GM12865 (cell line): Measurements from ENCODE around the gene HYAL4.

Experiments used
- DNase-seq: peaks from one replicate; pipeline ENCODE4 v3.0.0; 2010; ENCODE audit warnings: low read depth
- H3K4me3 ChIP-seq: 2 replicates; pipeline ENCODE4 v1.5.1; 2011; ENCODE audit warnings: mild to moderate bottlenecking, low read depth, low read length, control low read depth
- TF ChIP-seq, protein P1 (sequence below): IDR thresholded peaks from 2 replicates; pipeline ENCODE4 v1.5.1; 2011; ENCODE audit warnings: low read length, control low read depth, low read depth, inconsistent platforms; ENCODE audit not compliant: insufficient read depth; ENCODE audit errors: missing control alignments

Gene HYAL4, protein sequence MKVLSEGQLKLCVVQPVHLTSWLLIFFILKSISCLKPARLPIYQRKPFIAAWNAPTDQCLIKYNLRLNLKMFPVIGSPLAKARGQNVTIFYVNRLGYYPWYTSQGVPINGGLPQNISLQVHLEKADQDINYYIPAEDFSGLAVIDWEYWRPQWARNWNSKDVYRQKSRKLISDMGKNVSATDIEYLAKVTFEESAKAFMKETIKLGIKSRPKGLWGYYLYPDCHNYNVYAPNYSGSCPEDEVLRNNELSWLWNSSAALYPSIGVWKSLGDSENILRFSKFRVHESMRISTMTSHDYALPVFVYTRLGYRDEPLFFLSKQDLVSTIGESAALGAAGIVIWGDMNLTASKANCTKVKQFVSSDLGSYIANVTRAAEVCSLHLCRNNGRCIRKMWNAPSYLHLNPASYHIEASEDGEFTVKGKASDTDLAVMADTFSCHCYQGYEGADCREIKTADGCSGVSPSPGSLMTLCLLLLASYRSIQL

DNA sequence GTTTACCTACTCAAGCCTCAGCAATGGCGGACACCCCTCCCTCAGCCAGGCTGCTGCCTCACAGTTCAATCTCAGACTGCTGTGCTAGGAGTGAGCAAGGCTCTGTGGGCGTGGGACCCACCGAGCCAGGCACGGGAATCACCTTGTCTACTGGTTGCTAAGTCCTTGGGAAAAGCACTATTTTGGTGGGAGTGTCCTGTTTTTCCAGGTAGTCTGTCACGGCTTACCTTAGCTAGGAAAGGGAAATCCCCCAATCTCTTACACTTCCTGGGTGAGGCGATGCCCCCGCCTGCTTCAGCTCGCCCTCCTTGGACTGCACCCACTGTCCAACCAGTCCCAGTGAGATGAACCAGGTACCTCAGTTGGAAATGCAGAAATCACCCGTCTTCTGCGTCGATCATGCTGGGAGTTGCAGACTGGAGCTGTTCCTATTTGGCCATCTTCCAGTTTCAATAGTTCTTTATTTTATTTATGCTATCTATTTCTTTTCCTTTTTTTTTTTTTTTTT is at the start of gene HYAL4:
HYAL4 (plus strand) TSS at position 458 of the 508 bp plus-strand sequence. CDS start 23,105 bp downstream, outside the sequence.
- TF ChIP-seq, protein P1, sequence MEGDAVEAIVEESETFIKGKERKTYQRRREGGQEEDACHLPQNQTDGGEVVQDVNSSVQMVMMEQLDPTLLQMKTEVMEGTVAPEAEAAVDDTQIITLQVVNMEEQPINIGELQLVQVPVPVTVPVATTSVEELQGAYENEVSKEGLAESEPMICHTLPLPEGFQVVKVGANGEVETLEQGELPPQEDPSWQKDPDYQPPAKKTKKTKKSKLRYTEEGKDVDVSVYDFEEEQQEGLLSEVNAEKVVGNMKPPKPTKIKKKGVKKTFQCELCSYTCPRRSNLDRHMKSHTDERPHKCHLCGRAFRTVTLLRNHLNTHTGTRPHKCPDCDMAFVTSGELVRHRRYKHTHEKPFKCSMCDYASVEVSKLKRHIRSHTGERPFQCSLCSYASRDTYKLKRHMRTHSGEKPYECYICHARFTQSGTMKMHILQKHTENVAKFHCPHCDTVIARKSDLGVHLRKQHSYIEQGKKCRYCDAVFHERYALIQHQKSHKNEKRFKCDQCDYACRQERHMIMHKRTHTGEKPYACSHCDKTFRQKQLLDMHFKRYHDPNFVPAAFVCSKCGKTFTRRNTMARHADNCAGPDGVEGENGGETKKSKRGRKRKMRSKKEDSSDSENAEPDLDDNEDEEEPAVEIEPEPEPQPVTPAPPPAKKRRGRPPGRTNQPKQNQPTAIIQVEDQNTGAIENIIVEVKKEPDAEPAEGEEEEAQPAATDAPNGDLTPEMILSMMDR: no peak
- no peak for DNase-seq
- no peak within 1 kb of the TSS for H3K4me3 ChIP-seq

GRCh38 chr7:123795917-123796316 is 49.1 kb upstream of the HYAL4 start:
- TF ChIP-seq, protein P1: no peak
- no peak for DNase-seq

DNA sequence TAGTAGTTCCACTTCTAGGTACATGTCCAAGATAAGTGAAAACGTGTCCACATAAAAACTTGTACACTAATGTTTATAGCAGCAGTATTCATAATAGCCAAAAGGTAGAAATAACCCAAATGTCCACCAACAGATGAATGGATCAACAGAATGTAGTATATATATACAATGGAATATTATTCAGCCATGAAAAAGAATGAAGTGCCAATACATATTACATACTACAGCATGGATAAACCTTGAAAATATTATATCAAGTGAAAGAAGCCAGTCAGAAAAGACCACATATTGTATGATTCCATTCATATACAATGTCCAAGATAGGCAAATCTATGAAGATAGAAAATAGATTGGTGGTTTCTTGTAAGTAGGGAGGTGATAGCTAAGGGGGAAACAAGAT is 48.4 kb upstream of the HYAL4 start:
- no peak overlapping the region for H3K4me3 ChIP-seq
- DNase-seq: no peak
- TF ChIP-seq, protein P1: no peak

More at GRCh38 chr7:123795917-123796316, 49.1 kb upstream of the HYAL4 start:
- no peak overlapping the region for H3K4me3 ChIP-seq

DNA sequence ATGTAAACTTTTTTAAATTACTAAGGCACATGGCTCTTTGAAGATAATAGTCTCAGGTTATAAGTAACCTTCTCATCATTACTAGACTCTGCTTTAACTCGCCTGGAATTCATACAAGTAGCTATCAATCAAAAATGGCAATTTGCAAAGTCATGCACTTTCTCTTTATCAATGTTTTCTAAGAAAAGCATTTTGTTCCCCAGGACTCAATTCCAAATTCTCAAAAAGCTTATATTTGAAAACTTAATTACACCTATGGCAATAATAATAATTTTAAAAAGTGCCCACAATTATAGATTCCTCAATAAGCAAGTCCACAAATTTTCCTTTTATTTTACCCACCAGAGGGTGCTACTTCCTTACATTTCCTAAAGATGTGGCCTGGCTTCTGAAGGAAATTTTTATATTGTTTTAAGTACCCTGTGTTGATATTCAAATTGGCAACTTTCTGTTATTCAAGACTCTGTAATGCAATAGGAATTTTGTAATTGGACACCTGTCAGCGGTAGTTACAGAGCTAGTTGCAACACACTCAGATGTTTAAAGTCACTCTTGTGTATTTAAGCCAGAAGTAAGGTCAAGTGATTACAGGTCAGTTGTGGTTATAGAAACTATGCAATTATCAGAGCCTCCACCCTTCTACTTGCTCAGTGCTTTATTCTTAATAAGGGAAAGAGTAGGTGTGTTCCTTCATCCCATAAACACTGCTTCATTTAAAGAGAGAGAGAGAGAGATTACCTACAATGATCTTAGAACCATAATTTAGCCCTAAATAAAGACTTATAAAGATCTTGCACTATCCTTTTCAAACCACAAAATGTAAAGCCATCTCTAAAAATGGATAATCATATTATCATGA is 47.1 kb upstream of the HYAL4 start:
- H3K4me3 ChIP-seq: no peak overlapping the region
- TF ChIP-seq, protein P1: peak; percentile 16
- peak; percentile 31 for DNase-seq

DNA sequence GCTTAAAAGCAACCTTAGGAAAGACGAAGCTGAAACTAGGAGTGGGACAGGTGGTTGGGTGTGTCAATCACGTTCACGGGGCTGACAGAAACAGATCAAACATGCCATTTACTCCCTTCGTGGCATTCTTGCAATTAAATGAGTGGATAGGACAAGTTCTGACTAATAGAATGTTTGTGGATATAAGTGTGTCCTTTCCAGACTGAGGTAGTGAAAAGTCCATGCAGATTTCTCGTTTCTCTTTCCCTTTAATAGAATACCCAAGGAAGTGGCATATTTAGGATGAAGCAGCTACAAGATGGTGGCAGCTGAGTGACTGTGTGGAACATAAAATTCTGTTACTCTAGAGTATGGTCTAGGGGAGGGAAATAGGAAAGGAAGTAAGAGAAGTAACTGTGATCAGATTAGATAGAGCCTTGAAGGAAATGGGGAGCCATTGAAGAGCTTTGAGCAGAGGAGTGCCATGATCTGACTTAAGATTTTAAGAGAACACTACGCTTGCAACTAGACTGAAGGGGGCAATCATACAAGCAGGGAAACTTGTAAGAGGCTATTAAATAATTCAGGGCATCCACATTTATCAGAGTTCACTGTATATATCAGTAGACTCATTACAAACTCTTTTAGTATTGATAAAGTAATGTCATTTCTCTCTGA is 46.3 kb upstream of the HYAL4 start:
- DNase-seq: no peak

GRCh38 chr7:123802249-123802648 is 42.7 kb upstream of the HYAL4 start:
- TF ChIP-seq, protein P1: no peak
- H3K4me3 ChIP-seq: no peak overlapping the region
- DNase-seq: no peak

More for the DNA sequence above, 46.3 kb upstream of the HYAL4 start:
- H3K4me3 ChIP-seq: no peak overlapping the region
- TF ChIP-seq, protein P1: no peak
